Lower leg skin (tissue), 4 donors: ENCODE data around the gene ERC2. TPM values are rescaled to one million over a fixed set of nuclear protein-coding genes. Genes with fewer than 3 reads are reported as not detected.

Source experiments
- DNase-seq, 2 donors: peaks; one replicate each; pipeline ENCODE4 v3.0.0-alpha.2; 2019; ENCODE audit warnings: low spot score in 2 of 2
- H3K4me3 ChIP-seq: fragments of 200-600 bp; sonication (generic); 2 replicates; pipeline ENCODE4 v1.5.1; 2017; ENCODE audit warnings: mild to moderate bottlenecking, low read depth; ENCODE audit not compliant: poor library complexity, severe bottlenecking
- CTCF ChIP-seq, 3 donors: fragments of 450-650 bp; IDR thresholded peaks; one replicate each; pipeline ENCODE4 v1.5.1; 2016; ENCODE audit warnings: antibody characterized with exemption in 3 of 3, mild to moderate bottlenecking in 3 of 3, moderate library complexity in 2 of 3
- POLR2A ChIP-seq, 2 donors: fragments of 450-650 bp; IDR thresholded peaks; one replicate each; pipeline ENCODE4 v1.6.1; 2016 to 2017; ENCODE audit warnings: antibody characterized with exemption in 2 of 2, mild to moderate bottlenecking in 1 of 2, moderate library complexity in 1 of 2
- WGBS, 2 donors: methylation state at CpG; one replicate each; pipeline ENCODE4 v1.1.5; 2018; 5-methylcytosine and 5-hydroxymethylcytosine counted together
- intact Hi-C: fragments of 100-400 bp; cut with DNase I; formaldehyde crosslinking; loops from one replicate; pipeline ENCODE4 v1.15.0; 2023; ENCODE audit warnings: low total_unique reads
- total RNA-seq, 4 donors: library from RNA; depleted of rRNA; stranded (reverse); fragments of >200 nt; gene quantifications; one replicate each; pipeline ENCODE4 v1.1.0, GENCODE V29; 2016

Gene ERC2
- total RNA-seq, 4 donors from 2014 or later, result 0.23 to 1.3 (median 0.42) TPM; not detected in 1

- WGBS, 2 donors, result 60 to 70% methylated on average over 3 of the region's 3 CpGs
- intact Hi-C loops, result no loop called here
- TF ChIP-seq CTCF (IDR thresholded peaks at IDR 0.05) (no peak), POLR2A (IDR thresholded peaks at IDR 0.05) (no peak)
- no peak for DNase-seq
- no peak overlapping the region for H3K4me3 ChIP-seq
Observed at GRCh38 chr3:55988905-55989304, 479.4 kb downstream of the ERC2 start.

GRCh38 chr3:55984626-55985025, 483.6 kb downstream of the ERC2 start:
- no peak for DNase-seq
- WGBS, 2 donors, result 90 to 91% methylated on average over 5 of the region's 5 CpGs
- TF ChIP-seq POLR2A (IDR thresholded peaks at IDR 0.05) (no peak), CTCF (IDR thresholded peaks at IDR 0.05) (no peak)
- H3K4me3 ChIP-seq, result no peak overlapping the region
- intact Hi-C loops, result no loop called here

- intact Hi-C loops, result no loop called here
- H3K4me3 ChIP-seq, result no peak overlapping the region
- TF ChIP-seq CTCF (IDR thresholded peaks at IDR 0.05), result no peak
- no peak for TF ChIP-seq POLR2A (IDR thresholded peaks at IDR 0.05)
- WGBS, 2 donors, result 94% methylated on average over 6 of the region's 6 CpGs
- no peak for DNase-seq
Observed at GRCh38 chr3:55978953-55979352, 489.3 kb downstream of the ERC2 start.

- intact Hi-C loops, result no loop called here
- TF ChIP-seq CTCF (IDR thresholded peaks at IDR 0.05) (no peak), POLR2A (IDR thresholded peaks at IDR 0.05) (no peak)
- no peak overlapping the region for H3K4me3 ChIP-seq
- DNase-seq, result no peak
- WGBS, 2 donors, result 85 to 89% methylated on average over 13 of the region's 13 CpGs
Observed at GRCh38 chr3:55974421-55975165, 493.7 kb downstream of the ERC2 start.

- intact Hi-C loops, result no loop called here
- TF ChIP-seq CTCF (IDR thresholded peaks at IDR 0.05), result no peak
- TF ChIP-seq POLR2A (IDR thresholded peaks at IDR 0.05), result no peak
- H3K4me3 ChIP-seq, result no peak overlapping the region
Observed at GRCh38 chr3:55969634-55970033, 498.6 kb downstream of the ERC2 start.

GRCh38 chr3:55968331-55968730, 499.9 kb downstream of the ERC2 start:
- intact Hi-C loops, result no loop called here
- no peak for DNase-seq
- 54 to 60% methylated on average over 6 of the region's 6 CpGs for WGBS, 2 donors
- TF ChIP-seq CTCF (IDR thresholded peaks at IDR 0.05) (no peak), POLR2A (IDR thresholded peaks at IDR 0.05) (no peak)
- H3K4me3 ChIP-seq, result no peak overlapping the region

More at GRCh38 chr3:55969634-55970033, 498.6 kb downstream of the ERC2 start:
- DNase-seq, result no peak
- 59 to 64% methylated on average over 2 of the region's 2 CpGs for WGBS, 2 donors
